COLO829 (cell line): ENCODE data around the gene LRRC26.

ENCODE experiments used
- DNase-seq: peaks from one replicate; pipeline ENCODE4 v3.0.0; 2012; ENCODE audit warnings: low spot score

The LRRC26 gene

GRCh38 chr9:137166380-137167229, 3.2 kb downstream of the LRRC26 start:
- no peak for DNase-seq

- no peak for DNase-seq
These were observed 4.5 kb downstream of the LRRC26 start for GRCh38 chr9:137165250-137165836.

GRCh38 chr9:137164370-137165249, 5.2 kb downstream of the LRRC26 start:
- DNase-seq = no peak

GRCh38 chr9:137163805-137164204, 6.0 kb downstream of the LRRC26 start:
- no peak for DNase-seq

GRCh38 chr9:137163365-137163715, 6.5 kb downstream of the LRRC26 start:
- peak; percentile 59 for DNase-seq

GRCh38 chr9:137162505-137163364, 7.1 kb downstream of the LRRC26 start:
- peak; percentile 56 for DNase-seq

GRCh38 chr9:137161558-137162486, 8.0 kb downstream of the LRRC26 start:
- no peak for DNase-seq

- DNase-seq = no peak
These were observed 8.9 kb downstream of the LRRC26 start for GRCh38 chr9:137160716-137161557.

GRCh38 chr9:137160054-137160425, 9.8 kb downstream of the LRRC26 start:
- no peak for DNase-seq

GRCh38 chr9:137159105-137160053, 10.5 kb downstream of the LRRC26 start:
- no peak for DNase-seq

- DNase-seq = no peak
These were observed 11.2 kb downstream of the LRRC26 start for GRCh38 chr9:137158625-137159024.

- no peak for DNase-seq
These were observed 12.0 kb downstream of the LRRC26 start for GRCh38 chr9:137157618-137158415.

GRCh38 chr9:137156567-137157375, 13.1 kb downstream of the LRRC26 start:
- peak; percentile 56 for DNase-seq

GRCh38 chr9:137152844-137153405, 16.9 kb downstream of the LRRC26 start:
- DNase-seq = no peak

- peak; percentile 97 for DNase-seq
These were observed 19.0 kb downstream of the LRRC26 start for GRCh38 chr9:137150617-137151457.
